GM20000 (cell line): Measurements from ENCODE around the gene CDT1.

Experiments used
- DNase-seq: peaks from one replicate; pipeline ENCODE4 v3.0.0; 2012; ENCODE audit warnings: low spot score
- CTCF ChIP-seq: IDR thresholded peaks from 2 replicates; pipeline ENCODE4 v1.5.1; 2012; ENCODE audit warnings: mild to moderate bottlenecking, control low read depth; ENCODE audit errors: extremely low read depth, missing control alignments

Gene CDT1

GRCh38 chr16:88815901-88816589 is 12.5 kb downstream of the CDT1 start:
- peak; percentile 79 for TF ChIP-seq CTCF
- peak; percentile 71 for DNase-seq

GRCh38 chr16:88816736-88817535 is 13.3 kb downstream of the CDT1 start:
- TF ChIP-seq CTCF: no peak
- DNase-seq: no peak

GRCh38 chr16:88817785-88818574 is 14.4 kb downstream of the CDT1 start:
- TF ChIP-seq CTCF: no peak
- DNase-seq: no peak

GRCh38 chr16:88818575-88818874 is 14.9 kb downstream of the CDT1 start:
- no peak for DNase-seq
- no peak for TF ChIP-seq CTCF

- no peak for DNase-seq
- no peak for TF ChIP-seq CTCF
Observed at GRCh38 chr16:88819126-88819525, 15.5 kb downstream of the CDT1 start.

- no peak for DNase-seq
- no peak for TF ChIP-seq CTCF
Observed at GRCh38 chr16:88820385-88821025, 16.9 kb downstream of the CDT1 start.
